ENCODE measurements around the gene STPG1.

STPG1 gene

DNA sequence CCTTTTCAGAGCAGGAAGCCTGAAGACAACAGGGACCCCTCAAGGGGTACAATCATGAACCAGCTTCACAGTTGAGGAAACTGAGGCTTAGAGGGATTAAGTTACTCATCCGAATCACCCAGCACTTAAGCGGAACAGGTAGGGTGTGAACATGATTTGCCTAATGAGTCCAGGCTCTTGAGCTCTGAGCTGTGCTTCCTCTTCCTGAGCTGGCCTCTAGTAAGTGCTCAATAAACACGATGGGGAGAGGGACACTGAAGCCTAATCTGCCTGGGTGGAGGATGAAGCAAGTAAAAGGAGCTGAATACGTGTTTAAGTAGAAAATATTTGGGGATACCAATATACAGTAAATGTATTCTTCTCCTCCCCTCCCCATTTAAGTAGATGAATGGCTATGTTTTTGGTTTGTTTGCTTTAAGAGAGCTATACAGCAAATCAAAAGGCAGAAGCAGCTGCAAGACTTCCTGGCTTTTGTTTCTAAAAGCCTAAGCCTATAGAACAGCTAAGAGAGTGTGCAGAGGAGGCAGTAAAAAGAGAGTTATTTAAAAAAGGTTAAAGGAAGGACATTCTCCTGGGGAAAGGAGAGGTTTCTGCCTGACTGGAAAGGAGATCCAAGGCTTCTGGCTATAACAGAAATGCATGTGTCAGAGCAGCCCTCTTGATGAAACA, 20.5 kb downstream of the STPG1 start:
- DNase-seq, result peak; percentile 21

DNA sequence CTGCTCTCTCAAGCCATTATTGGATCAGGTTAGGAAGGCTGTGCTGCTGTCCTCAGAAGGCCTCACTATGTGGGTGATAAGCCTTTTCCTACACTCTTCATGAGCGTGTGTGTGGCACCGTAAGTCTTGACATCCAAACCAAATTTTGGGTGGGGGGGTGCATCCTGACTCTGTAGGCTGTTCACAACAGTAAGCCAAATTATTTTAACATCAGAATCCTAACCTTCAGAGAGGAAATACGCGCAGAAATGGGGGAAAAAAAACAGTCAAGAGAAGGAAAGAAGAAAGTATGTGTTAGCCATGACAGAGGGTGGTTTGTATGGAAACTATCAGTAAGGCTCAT, 21.0 kb downstream of the STPG1 start:
- DNase-seq, result no peak

DNA sequence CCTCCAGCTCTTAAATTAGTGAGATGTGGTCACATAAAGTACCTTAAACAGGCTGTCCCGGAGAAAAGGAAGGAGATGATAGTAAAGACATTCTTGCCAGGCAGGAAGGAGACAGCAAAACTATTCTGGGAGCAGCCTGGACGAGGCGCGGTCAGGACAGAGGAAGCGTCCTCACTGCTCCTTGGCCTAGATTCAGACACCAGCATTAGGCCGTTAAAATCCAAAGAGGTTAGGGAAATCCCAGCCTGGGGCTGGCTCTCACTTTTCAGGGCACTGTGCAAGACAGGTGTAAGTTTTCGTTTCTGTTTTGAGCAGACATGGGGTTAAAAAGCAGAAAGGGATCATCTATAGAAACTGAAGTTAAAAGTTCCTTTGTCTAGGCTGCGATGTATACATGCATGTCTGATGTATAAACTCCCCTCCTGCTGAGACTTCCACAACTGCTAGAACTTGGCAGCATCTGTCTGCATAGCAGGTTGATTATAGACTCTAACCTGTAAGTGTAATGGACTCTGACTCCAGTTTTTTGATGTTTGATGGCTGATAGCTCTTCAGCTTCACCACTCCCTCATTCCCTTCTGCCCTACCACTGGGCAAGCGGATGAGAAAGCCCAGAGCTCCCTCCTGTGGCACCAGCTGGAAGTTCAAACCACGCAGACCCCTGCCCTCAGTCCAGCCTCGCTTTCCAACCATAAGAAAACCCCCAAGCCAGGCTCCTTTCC, 21.5 kb downstream of the STPG1 start:
- peak; percentile 36 for DNase-seq

DNA sequence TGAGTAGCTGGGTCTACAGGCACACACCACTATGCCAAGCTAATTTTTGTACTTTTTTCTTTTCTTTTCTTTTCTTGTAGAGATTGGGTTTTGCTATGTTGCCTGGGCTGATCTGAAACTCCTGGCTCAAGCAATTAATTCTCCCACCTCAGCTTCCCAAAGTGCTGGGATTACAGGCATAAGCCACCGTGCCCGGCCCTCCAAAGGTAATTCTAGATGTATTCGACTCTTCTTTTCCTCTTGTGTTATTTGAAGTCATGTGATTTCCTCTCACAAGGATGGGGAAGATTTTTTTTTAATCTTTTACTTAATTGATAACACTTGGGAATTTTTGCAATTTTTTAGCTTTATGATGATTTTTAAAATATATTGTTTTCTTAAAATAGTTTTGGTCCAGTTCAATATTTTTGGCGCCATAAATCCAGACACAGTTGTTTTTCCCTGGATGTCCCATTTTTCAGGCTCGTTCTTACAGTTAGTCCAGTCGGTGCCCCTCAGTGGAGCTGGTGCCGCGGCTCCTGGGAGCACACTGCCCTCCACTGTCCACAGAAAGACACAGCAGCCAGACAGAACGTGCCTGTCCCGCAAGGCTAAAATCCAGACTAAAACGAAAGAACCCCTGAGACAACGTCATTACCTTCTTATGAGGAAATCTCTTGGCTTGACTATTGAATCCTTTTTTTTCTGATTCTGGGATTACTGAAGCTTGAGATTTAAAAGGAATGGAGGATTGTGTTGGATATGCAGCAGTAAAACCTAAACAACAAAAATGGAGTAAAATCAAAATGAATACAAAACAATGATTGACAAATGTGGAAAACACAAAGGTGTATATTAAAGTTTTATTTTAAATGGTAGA, 22.4 kb downstream of the STPG1 start:
- DNase-seq, result peak; percentile 62

DNA sequence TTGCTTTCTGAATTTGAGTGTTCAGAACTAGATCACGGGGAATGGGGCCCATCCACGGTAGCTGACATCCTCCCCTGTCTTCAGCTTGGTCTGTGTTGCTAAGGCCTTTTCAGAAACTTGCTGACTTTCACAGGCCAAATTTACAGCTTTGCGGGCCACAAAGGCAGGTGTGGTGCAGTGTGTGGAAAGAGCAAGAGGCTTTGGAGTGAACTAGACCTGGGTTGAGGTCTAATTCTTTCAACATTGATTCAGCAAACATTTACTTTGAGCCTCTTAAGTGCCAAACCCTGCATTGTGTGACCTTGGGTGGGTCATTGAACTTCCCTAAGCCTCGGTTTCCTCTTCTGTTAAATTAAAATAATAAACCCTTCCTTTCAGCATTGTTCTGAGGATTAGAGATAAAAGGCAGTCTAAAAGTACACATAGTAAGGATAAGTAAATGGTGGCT, 24.3 kb downstream of the STPG1 start:
- no peak for DNase-seq

DNA sequence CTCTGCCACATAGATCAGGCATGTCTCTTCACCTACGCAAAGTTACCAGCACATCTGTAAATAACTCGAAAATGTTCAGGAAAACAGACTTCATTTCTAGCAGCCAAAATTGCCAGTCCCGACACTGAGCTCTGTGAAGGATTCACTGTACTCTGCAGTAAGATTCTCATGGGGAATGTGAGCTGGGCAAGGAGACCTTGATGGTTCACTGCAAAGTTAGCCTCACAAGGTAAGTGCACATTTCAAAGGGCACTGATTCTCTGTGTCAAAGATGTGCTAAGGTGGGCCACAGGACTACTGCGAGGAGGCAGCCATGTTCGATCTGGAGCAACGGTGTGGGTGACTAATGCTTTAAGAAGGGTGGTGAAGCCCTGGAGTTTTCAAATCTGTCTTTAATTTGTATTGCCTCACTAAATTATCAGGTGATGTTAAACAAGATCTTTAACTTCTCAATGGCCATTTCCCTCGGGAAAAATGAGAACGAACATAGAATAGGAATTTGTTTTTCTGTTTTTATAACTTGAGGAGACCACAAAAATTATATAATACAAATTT, 25.2 kb downstream of the STPG1 start:
- no peak for DNase-seq

DNA sequence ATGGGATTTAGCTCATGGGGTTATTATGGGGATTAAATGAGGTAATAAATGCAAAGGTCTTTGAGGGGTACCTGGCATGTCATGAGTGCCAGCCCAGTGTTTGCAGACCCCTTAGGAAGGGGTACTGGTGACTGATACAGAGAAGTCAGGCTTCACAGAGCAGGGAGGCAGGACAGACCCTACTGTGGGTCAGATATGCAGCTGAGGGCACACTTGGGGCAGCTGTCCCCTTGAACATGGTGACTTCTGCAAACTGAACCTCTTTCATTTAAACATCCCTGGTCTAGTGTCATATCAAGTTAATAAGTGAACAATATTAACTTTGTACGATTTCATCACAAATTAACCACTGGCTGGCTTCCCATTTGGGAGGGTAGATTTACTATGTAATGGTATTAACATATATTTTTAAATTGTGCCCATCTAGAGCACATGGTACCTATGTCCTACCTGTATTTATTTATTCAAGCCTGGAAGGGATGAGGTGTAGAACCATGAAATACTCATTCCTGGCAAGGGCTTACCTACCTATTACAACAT, 25.9 kb downstream of the STPG1 start:
- no peak for DNase-seq

DNA sequence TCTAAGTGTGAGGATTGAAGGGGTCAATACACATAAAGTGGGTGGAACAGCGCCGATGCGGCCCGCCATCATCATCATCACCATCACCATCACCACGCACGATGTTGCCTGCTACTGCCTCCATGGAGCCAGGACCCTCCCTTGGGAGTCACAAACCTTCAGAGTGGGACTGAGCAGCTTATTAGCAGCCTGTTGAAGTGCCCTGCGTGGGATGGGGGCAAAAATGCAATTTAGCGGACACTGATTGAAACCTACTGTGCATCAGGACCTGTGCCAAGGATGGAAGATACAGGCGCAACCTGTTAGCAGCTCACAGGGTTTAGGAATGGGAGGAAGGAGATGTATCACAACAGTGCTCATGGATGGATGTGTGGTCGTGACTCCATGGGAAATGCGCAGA, 26.7 kb downstream of the STPG1 start:
- no peak for DNase-seq

DNA sequence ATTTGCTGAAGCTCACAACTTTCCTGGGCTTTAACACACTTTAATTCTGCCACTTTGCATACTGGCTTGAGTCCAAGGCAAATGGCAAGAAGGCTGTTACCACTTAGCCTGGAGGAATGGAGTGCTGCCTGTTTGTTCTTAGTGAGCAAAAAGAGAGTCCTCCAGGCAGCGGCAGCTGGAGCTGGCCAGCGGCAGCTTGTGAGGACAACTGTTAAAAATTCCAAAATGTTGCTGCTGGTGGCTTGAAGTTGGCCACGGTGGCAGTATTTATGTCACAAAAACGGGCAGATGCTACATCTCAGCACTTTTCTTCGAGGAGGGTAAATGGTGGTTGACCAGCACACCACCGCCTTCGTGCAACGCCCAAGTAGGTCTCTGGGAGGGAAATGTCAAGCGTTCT, 27.3 kb downstream of the STPG1 start:
- DNase-seq, result no peak

DNA sequence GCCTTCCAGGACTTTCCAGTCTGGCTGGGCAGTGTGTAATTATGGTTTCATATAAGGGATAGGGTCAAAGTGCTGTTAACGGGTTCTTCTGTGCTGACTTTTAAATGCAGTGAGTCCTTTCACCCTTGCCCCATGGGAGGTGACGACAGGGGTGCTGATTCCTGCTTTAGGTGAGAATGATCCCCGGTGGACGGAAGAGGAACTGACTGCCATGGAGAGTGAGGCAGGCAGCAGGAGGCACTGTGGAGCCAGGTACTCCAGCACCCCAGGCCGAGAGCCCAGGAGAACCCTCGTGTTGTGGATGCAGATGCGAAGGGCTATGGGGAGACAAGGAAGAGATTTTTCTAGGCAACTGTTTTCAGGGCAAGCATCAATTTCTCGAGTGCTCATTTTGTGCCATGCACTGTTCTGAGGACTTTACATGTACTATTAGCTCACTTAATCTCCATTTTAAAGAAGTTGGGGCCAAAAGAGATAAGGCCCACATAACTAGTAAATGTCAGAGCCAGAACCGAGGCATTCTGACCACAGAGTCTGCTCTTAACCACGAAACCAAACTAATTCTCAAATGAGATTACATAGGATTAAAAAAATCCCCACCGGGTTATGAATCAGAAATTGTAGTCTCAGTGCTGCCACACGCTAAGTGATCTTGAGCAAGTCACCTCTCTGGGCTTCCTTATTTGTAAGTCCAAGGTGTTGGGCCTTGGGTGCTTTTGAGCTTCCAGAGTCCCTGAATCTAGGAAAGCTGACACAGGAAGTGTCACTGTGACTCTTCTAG, 28.2 kb downstream of the STPG1 start:
- peak; percentile 57 for DNase-seq

DNA sequence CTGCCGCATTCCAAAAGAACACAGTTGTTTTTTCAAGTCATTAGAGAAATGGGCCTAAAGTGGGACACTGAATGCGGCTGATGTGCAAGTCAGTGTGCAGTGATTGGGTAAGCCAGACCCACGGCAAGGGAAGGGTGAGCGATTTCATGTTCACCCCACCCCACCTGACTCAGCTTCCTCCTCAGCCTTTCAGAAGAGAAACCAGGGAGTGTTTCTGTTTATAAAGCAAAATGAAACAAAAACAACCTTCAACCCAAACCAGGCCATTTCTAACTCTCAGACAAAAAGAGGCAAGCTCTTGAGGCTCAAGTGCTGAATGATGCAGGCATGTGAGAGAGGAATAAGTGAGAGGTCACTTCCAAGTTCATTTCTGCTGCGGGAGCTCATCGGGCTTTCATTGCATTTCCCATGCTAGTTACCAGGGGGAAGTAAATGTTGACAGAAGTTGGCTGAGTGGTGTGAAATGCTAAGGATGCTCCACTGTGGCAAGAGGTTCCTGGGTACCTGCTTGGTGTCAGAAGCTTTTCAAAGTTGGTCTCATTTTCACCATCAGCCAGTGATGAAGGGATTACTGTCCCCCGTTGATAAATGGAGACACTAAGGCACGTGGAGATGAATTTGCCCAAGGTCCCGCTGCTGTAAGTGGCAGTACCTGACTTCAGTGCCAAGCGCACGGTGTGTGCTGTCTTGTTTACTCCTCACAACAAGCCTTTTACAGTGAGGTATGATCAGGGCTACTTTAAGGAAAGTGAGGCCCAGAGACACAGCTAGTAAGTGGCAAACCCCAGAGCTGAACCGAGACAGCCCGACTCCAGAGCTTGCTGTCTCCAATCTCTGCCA, 29.1 kb downstream of the STPG1 start:
- peak; percentile 59 for DNase-seq

DNA sequence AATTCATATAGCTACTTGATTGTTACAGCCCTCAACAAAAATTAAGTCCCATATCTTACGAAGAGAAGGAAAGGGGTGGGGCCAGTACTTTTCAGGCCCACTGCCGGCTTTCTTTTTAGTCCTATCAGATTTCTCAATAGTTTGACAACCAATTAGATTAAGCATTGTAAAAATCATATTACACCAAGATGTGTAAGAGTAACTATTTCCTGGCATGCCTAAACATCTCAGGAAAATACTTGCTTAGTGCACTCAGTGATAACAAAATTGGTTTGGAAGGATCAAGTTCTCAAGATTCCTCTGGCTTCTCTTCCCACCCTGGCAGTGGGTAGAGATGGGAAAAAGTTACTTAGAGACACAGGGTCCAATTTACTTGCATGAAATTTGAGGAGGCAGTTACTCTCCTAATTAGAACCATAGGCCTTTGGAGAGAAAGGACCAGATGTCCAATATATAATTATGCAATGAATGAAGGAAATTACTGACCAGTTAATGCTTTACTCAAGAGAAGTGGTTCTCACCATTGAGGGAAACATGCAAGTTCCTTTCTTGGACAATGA, 30.1 kb downstream of the STPG1 start:
- no peak for DNase-seq

DNA sequence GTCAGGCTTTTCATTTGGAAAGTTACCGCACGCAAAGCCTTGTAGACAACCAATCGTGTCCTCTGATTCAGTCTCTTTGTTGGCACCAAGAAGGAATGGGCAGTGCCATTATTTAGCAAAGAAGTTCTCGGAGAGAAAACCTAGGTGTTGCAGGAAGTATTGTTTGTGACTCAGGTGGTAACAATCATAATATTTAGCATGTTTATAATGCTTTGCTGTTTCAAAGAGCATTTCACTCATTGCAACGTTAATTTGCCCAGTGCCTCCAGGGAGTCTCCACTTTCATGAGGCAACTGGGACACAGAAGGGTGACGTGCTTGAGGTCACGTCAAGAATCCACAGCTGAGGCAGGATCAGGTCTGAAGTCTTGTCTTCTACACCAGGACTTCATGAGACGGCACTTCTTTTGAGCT, 31.4 kb downstream of the STPG1 start:
- no peak for DNase-seq

DNA sequence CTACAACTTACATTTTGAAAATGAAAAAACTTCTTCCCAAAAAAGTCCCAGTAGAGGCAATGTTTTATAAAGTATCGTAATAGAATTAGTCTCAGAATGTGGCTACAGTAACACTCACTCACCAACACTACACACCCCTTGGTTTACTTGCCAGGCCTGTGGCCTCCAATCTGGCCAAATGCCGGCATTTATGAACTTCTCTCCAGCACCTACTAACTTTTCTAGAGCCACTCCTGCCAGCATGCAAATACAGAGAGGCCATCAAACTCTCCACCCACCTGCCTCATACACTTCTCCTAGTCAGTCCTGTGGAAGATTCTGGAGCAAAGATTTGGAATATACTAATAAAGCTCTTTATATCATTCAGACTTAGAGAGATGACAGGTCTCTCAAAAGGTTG, 32.3 kb downstream of the STPG1 start:
- DNase-seq, result no peak

DNA sequence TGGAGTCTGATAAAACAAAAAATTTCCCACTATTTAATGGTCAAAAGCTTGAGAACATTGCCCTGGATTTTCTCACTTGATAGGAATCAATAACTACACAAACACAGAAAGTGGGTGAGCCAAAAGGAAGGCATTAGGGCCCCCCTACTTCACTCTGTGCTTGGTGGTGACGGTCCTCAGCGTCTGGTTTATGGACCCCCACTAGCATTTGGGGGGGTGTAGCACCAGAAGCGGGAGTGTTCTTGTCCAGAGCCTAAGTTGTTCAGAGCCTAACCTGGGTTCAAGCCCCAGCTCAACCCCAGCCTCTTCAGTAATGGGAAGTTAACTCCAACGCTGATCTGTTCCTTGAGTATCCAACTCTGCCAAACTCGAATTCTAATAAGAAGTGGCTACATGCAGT, 33.1 kb downstream of the STPG1 start:
- DNase-seq, result no peak

DNA sequence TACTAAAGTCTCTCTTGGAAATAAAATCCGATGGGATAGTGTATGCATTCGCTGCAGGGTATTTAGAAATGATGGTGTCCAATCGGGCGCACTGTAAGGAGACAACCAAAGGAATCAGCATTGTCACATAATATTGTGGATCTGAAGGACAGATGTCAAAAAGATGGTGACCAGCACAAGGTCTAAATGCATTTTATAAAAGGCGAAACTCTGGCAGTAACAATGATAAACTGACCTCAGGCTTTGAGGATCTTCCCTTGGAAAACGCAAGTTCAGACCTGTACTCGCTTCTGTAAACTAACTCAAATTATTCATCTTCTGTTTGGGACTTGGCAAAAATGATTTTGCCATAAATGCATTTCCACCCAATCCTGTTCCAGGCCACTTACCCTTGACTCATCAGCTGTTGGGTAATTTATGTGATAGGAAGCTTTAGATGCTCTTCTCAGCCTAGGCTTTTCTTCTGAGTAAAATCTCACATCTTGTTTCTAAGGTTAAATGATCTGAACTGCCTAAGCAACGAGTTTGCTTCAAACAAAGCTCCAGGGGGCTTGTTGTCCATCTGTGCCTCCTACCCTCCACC, 33.8 kb downstream of the STPG1 start:
- peak; percentile 1 for DNase-seq

DNA sequence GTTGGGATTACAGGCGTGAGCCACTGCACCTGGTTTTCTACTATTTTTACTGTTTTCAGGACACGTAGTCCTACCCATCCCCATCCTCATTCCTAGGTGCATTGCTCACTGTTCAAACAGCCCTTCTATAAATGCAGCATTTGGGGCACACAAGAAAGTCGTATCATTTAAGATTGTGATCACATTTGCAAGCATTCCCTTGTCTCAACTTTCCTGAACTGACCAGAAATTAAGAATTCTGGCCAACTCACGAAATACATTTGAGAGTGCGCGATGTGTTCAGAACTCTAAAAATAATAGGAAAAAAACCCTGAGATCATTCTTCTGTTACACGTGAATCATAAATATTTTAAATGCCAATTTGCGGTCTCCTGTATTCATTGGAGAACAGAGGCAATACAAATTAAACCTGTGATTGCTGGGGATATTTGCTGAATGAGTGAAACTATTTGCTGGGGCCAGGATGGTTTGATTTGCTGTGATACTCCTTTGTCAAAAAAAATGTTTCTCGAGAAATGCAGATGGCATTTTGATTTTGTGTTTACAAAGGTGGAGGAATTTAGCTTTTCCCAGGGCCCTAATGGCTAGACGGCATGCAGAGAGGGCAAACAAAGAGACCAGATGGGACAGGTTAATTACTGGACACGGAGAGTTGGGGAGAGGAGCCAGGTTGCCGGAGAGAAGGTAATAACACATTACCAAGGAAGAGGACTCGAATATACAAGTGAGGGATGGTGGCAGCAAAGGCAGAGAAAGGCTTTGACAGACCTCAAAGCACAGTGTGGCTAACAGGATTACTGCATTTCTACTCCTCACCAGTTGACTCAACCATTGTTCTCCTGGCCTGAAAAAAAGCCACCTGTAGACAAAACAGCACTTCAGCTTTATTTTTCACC, 38.4 kb downstream of the STPG1 start:
- no peak for DNase-seq

DNA sequence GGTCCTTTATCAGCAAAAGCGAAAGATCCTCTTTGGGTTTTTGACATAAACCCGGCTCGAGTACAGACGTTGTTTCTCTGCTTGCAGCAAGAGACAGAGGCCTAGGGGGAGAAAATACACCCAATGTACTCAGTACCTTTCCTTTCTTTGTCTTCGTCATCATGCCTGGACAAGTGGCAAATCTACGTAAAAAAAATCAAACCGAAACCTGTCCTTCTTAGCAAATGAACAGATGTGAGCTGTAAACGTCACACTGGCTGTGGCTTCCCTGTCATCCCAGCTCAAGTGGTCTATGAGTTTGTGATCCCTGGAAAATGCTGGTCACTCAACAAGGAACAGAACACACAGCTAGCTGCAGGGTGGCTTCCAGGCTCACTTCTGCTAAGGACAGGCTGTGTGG, 39.9 kb downstream of the STPG1 start:
- no peak for DNase-seq

DNA sequence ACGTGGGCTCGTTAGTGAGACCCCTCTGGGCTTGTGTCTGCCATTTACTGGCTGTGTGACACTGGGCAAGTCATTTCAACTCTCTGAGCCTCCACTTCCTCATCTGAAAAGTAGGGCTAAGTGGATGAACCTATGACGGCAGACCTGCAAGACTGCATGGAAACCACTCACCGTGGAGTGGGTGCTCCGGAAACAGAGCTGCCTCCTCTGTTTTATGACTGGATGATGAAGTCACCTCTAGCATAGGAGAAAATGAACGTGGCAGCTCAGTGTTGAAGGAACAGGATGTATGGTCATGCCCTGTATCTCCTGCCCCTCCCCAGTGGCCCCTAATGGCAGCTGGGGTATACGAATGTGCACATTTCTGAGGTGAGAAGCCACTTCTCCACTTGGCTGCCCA, 40.5 kb downstream of the STPG1 start:
- DNase-seq, result peak; percentile 24

DNA sequence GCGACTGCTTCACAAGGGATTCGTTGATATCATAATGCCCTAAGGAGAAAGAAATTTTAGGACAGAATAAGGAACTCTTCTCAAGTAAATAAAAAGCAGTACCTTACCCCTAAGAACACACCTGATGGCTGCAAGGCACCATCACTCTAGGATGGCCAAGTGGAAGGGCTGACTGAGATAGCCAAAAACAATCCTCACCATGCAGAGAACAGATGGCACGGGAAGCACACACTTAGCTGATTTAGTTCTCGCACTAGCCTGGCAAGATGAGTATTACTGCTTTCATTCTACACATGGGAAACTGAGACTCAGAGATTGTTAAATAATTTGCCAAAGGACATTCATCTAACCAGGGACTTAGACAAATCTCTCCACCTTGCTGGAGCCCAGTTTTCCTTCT, 43.8 kb downstream of the STPG1 start:
- no peak for DNase-seq

Measured in MV-4-11 (cell line).